Stimulated activated CD4-positive, alpha-beta T cell treated with anti-CD3 and anti-CD28 coated beads, TNF-alpha, amount 100 ng/mL, for 4 hours (primary cell): ENCODE data around the gene L3MBTL1.

Experiments used
- DNase-seq, 3 experiments: peaks; one replicate each; pipeline ENCODE4 v3.0.0-alpha.2; 2020; ENCODE audit warnings: low read depth in 3 of 3

Gene L3MBTL1

GRCh38 chr20:43590036-43590391, 82.5 kb downstream of the L3MBTL1 start:
- DNase-seq = no peak

- peak; percentile 68 to 81 (median 72) for DNase-seq
Observed at GRCh38 chr20:43590392-43591303, 83.2 kb downstream of the L3MBTL1 start, which contains the start of gene IFT52. IFT52 (plus strand) TSS chr20:43590937; CDS start chr20:43594699, 3,762 bp downstream.
